ENCODE results near the gene ATG7.

ATG7 gene

GRCh38 chr3:11290743-11291680 is 18.8 kb downstream of the ATG7 start:
- TF ChIP-seq CTCF (IDR thresholded peaks at IDR 0.05; ENCODE audit: low read depth, low read length, missing control alignments), result no peak
- no peak for DNase-seq (ENCODE audit: low read depth)
- H3K4me3 ChIP-seq (ENCODE audit: low read depth, low read length), result no peak overlapping the region

- no peak overlapping the region for H3K4me3 ChIP-seq (ENCODE audit: low read depth, low read length)
- TF ChIP-seq CTCF (IDR thresholded peaks at IDR 0.05; ENCODE audit: low read depth, low read length, missing control alignments), result no peak
- DNase-seq (ENCODE audit: low read depth), result no peak
Measured at GRCh38 chr3:11291808-11292207, 19.6 kb downstream of the ATG7 start.

- no peak for TF ChIP-seq CTCF (IDR thresholded peaks at IDR 0.05; ENCODE audit: low read depth, low read length, missing control alignments)
- DNase-seq (ENCODE audit: low read depth), result no peak
- H3K4me3 ChIP-seq (ENCODE audit: low read depth, low read length), result no peak overlapping the region
Measured at GRCh38 chr3:11297126-11297525, 24.9 kb downstream of the ATG7 start.

- DNase-seq (ENCODE audit: low read depth), result no peak
- TF ChIP-seq CTCF (IDR thresholded peaks at IDR 0.05; ENCODE audit: low read depth, low read length, missing control alignments), result no peak
- H3K4me3 ChIP-seq (ENCODE audit: low read depth, low read length), result no peak overlapping the region
Measured at GRCh38 chr3:11300970-11301369, 28.8 kb downstream of the ATG7 start.

GRCh38 chr3:11302444-11302843 is 30.2 kb downstream of the ATG7 start:
- H3K4me3 ChIP-seq (ENCODE audit: low read depth, low read length), result no peak overlapping the region
- TF ChIP-seq CTCF (IDR thresholded peaks at IDR 0.05; ENCODE audit: low read depth, low read length, missing control alignments), result no peak
- DNase-seq (ENCODE audit: low read depth), result no peak

GRCh38 chr3:11304175-11304574 is 32.0 kb downstream of the ATG7 start:
- DNase-seq (ENCODE audit: low read depth), result no peak
- TF ChIP-seq CTCF (IDR thresholded peaks at IDR 0.05; ENCODE audit: low read depth, low read length, missing control alignments), result no peak
- H3K4me3 ChIP-seq (ENCODE audit: low read depth, low read length), result no peak overlapping the region

GRCh38 chr3:11305509-11305908 is 33.3 kb downstream of the ATG7 start:
- no peak for TF ChIP-seq CTCF (IDR thresholded peaks at IDR 0.05; ENCODE audit: low read depth, low read length, missing control alignments)
- DNase-seq (ENCODE audit: low read depth), result no peak
- H3K4me3 ChIP-seq (ENCODE audit: low read depth, low read length), result no peak overlapping the region

Data from GM12864 (cell line).